Measurements from ENCODE around the gene EPOP.
"Not testable (repeated sequence)": the region's sequence is repeated elsewhere in the genome, so short reads cannot be mapped to it uniquely, and the experiment has no call there.

The EPOP gene

GRCh38 chr17:38624782-38625355, 49.9 kb downstream of the EPOP start:
- not testable (repeated sequence) for H3K79me2 ChIP-seq (ENCODE audit: insufficient read depth, low read length); H3K9ac ChIP-seq (ENCODE audit: low read depth, low read length, poor library complexity, severe bottlenecking); H2AFZ ChIP-seq (ENCODE audit: low read length); H3K27me3 ChIP-seq (ENCODE audit: insufficient read depth, low read length, poor library complexity, severe bottlenecking); H3K36me3 ChIP-seq (ENCODE audit: insufficient read depth, low read length); H3K9me3 ChIP-seq (ENCODE audit: insufficient read depth, low read depth, low read length); H3K9me2 ChIP-seq (replicated peaks; ENCODE audit: low read depth, low read length); H3K4me1 ChIP-seq (ENCODE audit: insufficient read depth, low read length, poor library complexity, severe bottlenecking); H3K4me2 ChIP-seq (ENCODE audit: low read depth, low read length, poor library complexity, severe bottlenecking); H3K4me3 ChIP-seq (ENCODE audit: low read length, poor library complexity, severe bottlenecking); H4K20me1 ChIP-seq (ENCODE audit: insufficient read depth, low read length, poor library complexity, severe bottlenecking); H3F3A ChIP-seq (ENCODE audit: low read depth)

Measured in Loucy (cell line).